Peyer's patch (tissue), 4 donors: ENCODE measurements around the gene HP1BP3. TPM values are rescaled to one million over a fixed set of nuclear protein-coding genes. Genes with fewer than 3 reads are reported as not detected.
A peak's percentile ranks its signal among the peaks of the same experiment; 100 is the strongest.
"Not testable (repeated sequence)": the region's sequence is repeated elsewhere in the genome, so short reads cannot be mapped to it uniquely, and the experiment has no call there.

Experiments
- DNase-seq, 3 donors: peaks; one replicate each; pipeline ENCODE4 v3.0.0-alpha.2; 2017 to 2019
- H3K27ac ChIP-seq, 4 donors: fragments of 200-600 bp; sonication (generic); one replicate each; pipeline ENCODE4 v1.5.1; 2016 to 2019
- H3K27me3 ChIP-seq, 2 donors: fragments of 200-600 bp; sonication (generic); one replicate each; pipeline ENCODE4 v1.5.1; 2019
- H3K36me3 ChIP-seq, 3 donors: fragments of 200-600 bp; sonication (generic); one replicate each; pipeline ENCODE4 v1.5.1; 2016 to 2019
- H3K4me1 ChIP-seq, 4 donors: fragments of 200-600 bp; sonication (generic); one replicate each; pipeline ENCODE4 v1.5.1; 2016 to 2019
- H3K4me3 ChIP-seq, 4 donors: fragments of 200-600 bp; sonication (generic); 1 replicate in 3 of 4; 2 replicates in 1 of 4; pipeline ENCODE4 v1.5.1; 2016 to 2019; ENCODE audit warnings: mild to moderate bottlenecking in 1 of 4
- H3K9me3 ChIP-seq, 4 donors: fragments of 200-600 bp; sonication (generic); one replicate each; pipeline ENCODE4 v1.5.1; 2016 to 2019; ENCODE audit warnings: mild to moderate bottlenecking in 1 of 4
- POLR2A ChIP-seq, 2 donors: fragments of 450-650 bp; IDR thresholded peaks; one replicate each; pipeline ENCODE4 v1.5.1; 2017; ENCODE audit warnings: antibody characterized with exemption in 2 of 2, mild to moderate bottlenecking in 2 of 2, moderate library complexity in 2 of 2
- total RNA-seq, 4 donors: library from RNA; depleted of rRNA; stranded (reverse); fragments of >200 nt; gene quantifications; one replicate each; pipeline ENCODE4 v1.1.0, GENCODE V29; 2016
- TF ChIP-seq, protein P1 (sequence below), 6 experiments: fragments of 450-650 bp in 4 of 6; fragments of 200-600 bp in 2 of 6; sonication (generic) in 1 of 6; IDR thresholded peaks; one replicate each; pipeline ENCODE4 v1.5.1; 2017 to 2019; ENCODE audit warnings: antibody characterized with exemption in 6 of 6, mild to moderate bottlenecking in 3 of 6, moderate library complexity in 1 of 6

HP1BP3 gene
- total RNA-seq, 4 donors from 2014 or later, result 259 to 1,144 (median 287) TPM

DNA sequence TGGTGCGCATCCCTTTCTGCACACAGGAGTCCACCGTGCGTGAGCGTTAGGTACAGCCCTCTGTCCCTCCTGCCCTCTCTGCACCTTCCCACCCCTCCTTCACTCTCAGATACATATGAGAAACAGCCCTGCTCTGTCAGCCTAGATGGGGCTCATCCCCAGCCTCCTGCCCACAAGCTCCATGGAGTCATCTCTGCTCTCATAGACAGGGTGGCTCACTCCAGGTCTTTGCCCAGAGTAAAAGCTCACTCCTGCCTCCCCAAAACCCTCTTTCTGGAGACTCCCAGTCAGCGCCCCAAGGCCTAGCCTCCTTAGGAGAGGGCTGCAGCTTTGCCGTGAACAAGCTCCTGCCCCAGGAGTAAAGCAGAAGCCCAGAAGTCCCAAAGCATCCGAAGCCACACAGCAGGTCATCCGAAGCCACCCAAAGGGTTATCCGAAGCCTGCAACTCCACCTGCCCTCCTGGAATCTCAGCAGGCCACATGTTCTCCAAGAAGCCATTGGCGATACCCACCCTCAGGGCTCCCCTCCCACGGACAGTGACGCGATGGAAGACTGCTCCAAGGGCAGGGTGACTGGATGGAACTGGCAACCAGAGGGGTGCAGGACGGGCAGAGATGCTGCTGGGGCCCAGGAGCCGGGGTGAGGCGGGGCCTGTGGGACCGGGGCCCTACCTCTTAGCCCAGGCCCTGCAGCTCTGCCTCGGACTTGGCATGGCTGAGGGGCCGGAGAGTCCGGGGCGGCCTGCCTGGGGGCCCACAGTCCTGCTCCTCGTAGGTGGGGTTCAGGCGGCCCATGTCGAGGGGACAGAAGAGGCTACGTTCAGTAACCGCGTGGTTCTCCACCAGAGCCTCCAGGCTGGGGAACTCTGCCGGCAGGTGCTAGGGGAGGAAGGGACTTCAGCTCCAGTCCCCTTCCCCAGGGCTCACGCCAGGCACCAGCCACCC lies 65.7 kb downstream of the HP1BP3 start:
- peak in 2 of 3 donors; percentile 31 to 40 for DNase-seq
- Histone ChIP-seq H3K27ac (no peak overlapping the region), H3K4me1 (peaks cover 0 to 8% (median 6%) of the 10 kb centered on the region in 4 donors), H3K27me3 (peaks cover 0 to 11% of the 10 kb centered on the region in 2 donors), H3K9me3 (no peaks in the 10 kb centered on the region), H3K36me3 (no peaks in the 10 kb centered on the region), H3K4me3 (no peak overlapping the region)
- TF ChIP-seq POLR2A (IDR thresholded peaks at IDR 0.05), result no peak
- TF ChIP-seq, protein P1, sequence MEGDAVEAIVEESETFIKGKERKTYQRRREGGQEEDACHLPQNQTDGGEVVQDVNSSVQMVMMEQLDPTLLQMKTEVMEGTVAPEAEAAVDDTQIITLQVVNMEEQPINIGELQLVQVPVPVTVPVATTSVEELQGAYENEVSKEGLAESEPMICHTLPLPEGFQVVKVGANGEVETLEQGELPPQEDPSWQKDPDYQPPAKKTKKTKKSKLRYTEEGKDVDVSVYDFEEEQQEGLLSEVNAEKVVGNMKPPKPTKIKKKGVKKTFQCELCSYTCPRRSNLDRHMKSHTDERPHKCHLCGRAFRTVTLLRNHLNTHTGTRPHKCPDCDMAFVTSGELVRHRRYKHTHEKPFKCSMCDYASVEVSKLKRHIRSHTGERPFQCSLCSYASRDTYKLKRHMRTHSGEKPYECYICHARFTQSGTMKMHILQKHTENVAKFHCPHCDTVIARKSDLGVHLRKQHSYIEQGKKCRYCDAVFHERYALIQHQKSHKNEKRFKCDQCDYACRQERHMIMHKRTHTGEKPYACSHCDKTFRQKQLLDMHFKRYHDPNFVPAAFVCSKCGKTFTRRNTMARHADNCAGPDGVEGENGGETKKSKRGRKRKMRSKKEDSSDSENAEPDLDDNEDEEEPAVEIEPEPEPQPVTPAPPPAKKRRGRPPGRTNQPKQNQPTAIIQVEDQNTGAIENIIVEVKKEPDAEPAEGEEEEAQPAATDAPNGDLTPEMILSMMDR (IDR thresholded peaks at IDR 0.05), result no peak

DNA sequence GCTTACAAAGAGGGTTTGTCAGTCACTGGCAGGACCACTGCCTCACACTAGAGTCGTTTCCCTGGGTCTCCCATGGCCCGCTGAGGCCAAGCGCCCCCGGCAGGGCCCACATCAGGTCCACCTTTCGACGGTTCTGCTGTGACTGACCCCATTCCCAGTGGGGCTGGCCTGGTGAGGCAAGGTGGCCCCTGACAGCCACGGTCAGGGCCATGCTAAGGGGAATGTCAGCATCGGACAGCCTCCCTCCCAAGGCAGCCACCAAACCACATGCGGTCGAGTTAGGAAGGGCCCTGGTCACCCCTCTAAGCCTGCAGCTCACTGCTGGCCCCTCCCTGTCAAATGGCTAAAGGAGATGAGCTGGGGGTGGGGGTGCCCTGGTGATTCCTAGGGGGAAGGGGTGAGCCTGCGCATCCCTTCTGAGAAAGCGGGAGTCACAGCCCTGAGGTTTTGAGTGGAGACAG lies 66.4 kb downstream of the HP1BP3 start:
- DNase-seq, result peak in 2 of 3 donors; percentile 36 to 39

DNA sequence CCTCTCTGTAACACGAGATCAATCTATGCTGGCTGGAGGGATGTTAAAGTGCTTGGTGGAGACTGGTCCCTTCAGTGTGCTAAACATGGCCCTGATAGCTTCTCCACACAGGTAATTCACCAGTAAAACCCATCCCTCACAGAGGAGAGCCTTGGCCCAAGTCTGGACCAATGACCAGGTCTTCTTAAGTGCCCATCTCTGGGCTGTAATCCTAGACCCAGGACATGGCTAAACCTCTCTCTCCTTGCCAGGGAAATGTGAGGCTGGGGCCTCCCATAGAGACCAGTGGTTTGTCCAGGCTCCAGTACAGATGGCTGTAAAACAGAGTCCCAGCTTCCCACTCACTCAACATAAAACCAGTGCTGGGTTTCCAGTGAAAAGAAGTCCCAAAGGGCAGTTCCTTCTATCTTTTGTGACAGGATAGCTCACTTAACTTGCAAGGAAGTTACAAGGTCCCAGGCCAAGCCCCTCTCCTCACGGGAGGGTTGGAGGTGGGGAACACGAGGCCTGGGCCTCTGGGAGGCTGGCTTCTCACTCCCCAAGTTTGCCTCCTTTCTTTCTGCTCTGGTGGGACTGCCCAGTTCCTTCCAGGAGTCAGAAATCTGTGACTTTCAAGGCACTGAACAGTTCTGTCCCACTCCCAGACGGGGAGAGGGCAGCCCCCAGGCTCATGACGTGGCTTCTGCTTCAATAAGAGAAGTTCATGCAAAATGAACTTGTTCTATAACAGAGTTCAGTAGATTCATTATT lies 67.1 kb downstream of the HP1BP3 start:
- Histone ChIP-seq H3K27me3 (peaks cover 0 to 14% of the 10 kb centered on the region in 2 donors), H3K9me3 (no peaks in the 10 kb centered on the region), H3K4me1 (peaks cover 0 to 8% (median 6%) of the 10 kb centered on the region in 4 donors), H3K4me3 (no peak overlapping the region), H3K36me3 (no peaks in the 10 kb centered on the region), H3K27ac (no peak overlapping the region)
- peak in 1 of 3 donors; percentile 29 for DNase-seq
- no peak for TF ChIP-seq POLR2A (IDR thresholded peaks at IDR 0.05)
- TF ChIP-seq, protein P1 (IDR thresholded peaks at IDR 0.05), result no peak

More for the DNA sequence above, 66.4 kb downstream of the HP1BP3 start:
- Histone ChIP-seq H3K36me3 (no peaks in the 10 kb centered on the region), H3K4me3 (no peak overlapping the region), H3K9me3 (no peaks in the 10 kb centered on the region), H3K4me1 (peaks cover 0 to 8% (median 6%) of the 10 kb centered on the region in 4 donors), H3K27ac (no peak overlapping the region), H3K27me3 (peaks cover 0 to 14% of the 10 kb centered on the region in 2 donors)
- TF ChIP-seq, protein P1 (IDR thresholded peaks at IDR 0.05), result no peak
- TF ChIP-seq POLR2A (IDR thresholded peaks at IDR 0.05), result no peak

DNA sequence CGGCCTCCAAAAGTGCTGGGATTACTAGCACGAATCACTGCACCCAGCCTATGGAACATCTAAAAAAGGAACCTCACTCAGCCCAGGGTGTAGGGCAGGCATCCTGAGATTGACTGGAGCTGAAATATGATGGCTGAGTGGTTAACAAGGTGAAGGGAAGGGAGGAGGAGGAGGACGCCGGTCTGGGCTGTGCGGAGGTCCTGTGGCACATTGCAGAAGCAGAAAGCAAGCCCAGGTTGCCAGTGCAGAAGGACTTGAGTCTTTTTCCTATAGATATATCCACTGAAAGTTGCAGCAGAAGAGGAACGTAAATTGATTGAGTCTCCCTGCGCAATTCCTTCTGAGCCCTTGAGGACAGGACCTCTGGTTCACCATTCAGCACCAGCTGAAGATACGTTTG lies 67.8 kb downstream of the HP1BP3 start:
- no peaks in the 10 kb centered on the region for H3K9me3 ChIP-seq
- peaks cover 0 to 14% of the 10 kb centered on the region in 2 donors for H3K27me3 ChIP-seq
- H3K36me3 ChIP-seq, result no peaks in the 10 kb centered on the region
- TF ChIP-seq POLR2A (IDR thresholded peaks at IDR 0.05), result no peak
- TF ChIP-seq, protein P1 (IDR thresholded peaks at IDR 0.05), result no peak
- H3K27ac ChIP-seq, result no peak overlapping the region
- DNase-seq, result peak in 1 of 3 donors; percentile 34
- H3K4me3 ChIP-seq, result no peak overlapping the region
- peaks cover 0 to 8% (median 6%) of the 10 kb centered on the region in 4 donors for H3K4me1 ChIP-seq

DNA sequence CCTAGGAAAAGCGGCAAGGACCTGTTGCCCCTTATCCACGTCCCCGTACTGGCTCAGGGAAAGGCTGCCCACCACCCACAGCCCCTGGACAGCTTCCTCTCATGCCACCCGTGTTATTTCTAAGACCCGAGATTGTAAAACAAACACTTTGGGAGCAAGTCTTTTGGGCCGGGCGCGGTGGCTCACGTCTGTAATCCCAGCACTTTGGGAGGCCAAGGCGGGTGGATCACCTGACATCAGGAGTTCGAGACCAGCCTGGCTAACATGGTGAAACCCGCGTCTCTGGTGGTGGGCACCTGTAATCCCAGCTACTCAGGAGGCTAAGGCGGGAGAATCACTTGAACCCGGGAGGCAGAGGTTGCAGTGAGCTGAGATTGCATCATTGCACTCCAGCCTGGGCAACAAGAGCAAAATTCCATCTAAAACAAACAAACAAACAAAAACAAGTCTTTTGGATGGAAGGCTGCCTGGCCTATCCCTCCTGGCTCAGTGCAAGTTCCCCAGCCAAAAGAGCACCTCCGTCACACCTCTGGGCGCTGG lies 68.7 kb downstream of the HP1BP3 start:
- H3K27me3 ChIP-seq, result peaks cover 0 to 14% of the 10 kb centered on the region in 2 donors
- H3K36me3 ChIP-seq, H3K27ac ChIP-seq, H3K9me3 ChIP-seq, H3K4me1 ChIP-seq: not testable (repeated sequence)
- DNase-seq, result peak in 1 of 3 donors; percentile 23
- peak overlapping the region in 2 of 4 donors; percentile 52 to 56 for H3K4me3 ChIP-seq
